ENCODE data around the gene INO80D.
A peak's percentile ranks its signal among the peaks of the same experiment; 100 is the strongest.
"Not testable (repeated sequence)": the region's sequence is repeated elsewhere in the genome, so short reads cannot be mapped to it uniquely, and the experiment has no call there.

Gene INO80D

DNA sequence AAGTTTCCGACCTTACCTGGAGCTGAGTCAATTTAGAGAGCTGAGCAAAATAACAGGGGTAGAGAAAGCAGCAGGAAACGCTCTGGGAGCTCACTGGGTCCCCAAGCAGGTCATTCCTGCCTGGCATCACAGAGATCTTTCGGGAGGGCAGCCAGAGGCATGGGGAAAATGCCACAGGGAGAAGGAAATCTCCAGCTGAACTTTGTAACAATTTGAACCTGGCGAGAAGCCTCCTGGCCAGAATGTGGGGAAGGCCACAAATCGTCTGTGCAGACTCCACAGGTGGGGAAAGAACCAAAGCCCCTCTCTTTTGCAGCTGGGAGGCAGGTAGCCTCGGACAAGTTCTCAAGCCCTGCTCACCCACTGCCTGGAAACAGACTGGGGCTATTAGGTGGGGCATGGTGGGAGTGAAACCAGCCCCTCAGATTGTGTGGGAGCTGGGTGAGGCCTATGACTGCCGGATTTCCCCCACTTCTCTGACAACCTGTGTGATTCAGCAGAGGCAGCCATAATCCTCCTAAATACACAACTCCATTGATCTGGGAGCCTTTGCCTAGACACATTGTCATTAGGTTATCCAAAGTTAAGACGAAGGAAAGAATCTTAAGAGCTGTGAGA lies 53.9 kb downstream of the INO80D start:
- TF ChIP-seq JUND (IDR thresholded peaks at IDR 0.05; ENCODE audit: low read depth) = no peak
- in situ Hi-C loops (cut with HindIII; ENCODE audit: low pct_unique_long_range_greater_than_20kb, low sequenced_read_pairs) = no loop called here
- no peak for DNase-seq (ENCODE audit: low read depth in 1 of 2, low spot score in 1 of 2)

DNA sequence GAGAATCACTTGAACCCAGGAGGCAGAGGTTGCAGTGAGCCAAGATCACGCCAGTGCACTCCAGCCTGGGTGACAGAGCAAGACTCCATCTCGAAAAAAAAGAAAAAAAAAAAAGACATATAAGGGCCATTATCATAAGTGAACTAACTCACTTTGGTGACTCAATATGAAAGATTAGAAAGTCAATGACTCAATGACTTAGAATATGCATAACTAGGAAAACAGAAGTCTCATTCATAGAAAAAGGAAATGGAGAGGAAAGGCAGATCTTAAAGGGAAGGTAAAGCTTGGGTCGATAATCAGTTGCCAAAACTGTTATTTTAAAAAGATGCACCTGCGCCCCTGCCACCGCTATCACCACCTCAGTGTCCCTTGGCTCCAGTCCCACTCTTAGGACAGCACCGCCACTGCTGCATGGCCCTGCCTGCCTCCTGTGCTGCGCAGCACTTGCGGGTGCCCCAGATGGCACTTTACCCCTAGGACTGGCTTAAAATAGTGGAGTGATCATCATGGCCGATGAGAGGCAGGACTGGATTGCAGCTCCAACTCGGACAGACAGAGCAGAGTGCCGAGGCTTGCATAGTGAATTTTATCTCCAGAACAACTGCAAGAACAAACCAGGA lies 54.7 kb downstream of the INO80D start:
- no peak for TF ChIP-seq JUND (IDR thresholded peaks at IDR 0.05; ENCODE audit: low read depth)
- no peak for DNase-seq (ENCODE audit: low read depth in 1 of 2, low spot score in 1 of 2)
- in situ Hi-C loops (cut with HindIII; ENCODE audit: low pct_unique_long_range_greater_than_20kb, low sequenced_read_pairs) = no loop called here

- TF ChIP-seq JUND (IDR thresholded peaks at IDR 0.05; ENCODE audit: low read depth) = no peak
- no peak for DNase-seq (ENCODE audit: low read depth in 1 of 2, low spot score in 1 of 2)
- in situ Hi-C loops (cut with HindIII; ENCODE audit: low pct_unique_long_range_greater_than_20kb, low sequenced_read_pairs) = no loop called here
Measured at GRCh38 chr2:206028101-206028500, 57.9 kb downstream of the INO80D start.

- DNase-seq (ENCODE audit: low read depth in 1 of 2, low spot score in 1 of 2) = no peak
- TF ChIP-seq JUND (IDR thresholded peaks at IDR 0.05; ENCODE audit: low read depth) = no peak
- in situ Hi-C loops (cut with HindIII; ENCODE audit: low pct_unique_long_range_greater_than_20kb, low sequenced_read_pairs) = no loop called here
Measured at GRCh38 chr2:206023183-206023582, 62.8 kb downstream of the INO80D start.

GRCh38 chr2:206020171-206020570 lies 65.8 kb downstream of the INO80D start:
- no peak for TF ChIP-seq JUND (IDR thresholded peaks at IDR 0.05; ENCODE audit: low read depth)
- no peak for DNase-seq (ENCODE audit: low read depth in 1 of 2, low spot score in 1 of 2)
- in situ Hi-C loops (cut with HindIII; ENCODE audit: low pct_unique_long_range_greater_than_20kb, low sequenced_read_pairs) = no loop called here

DNA sequence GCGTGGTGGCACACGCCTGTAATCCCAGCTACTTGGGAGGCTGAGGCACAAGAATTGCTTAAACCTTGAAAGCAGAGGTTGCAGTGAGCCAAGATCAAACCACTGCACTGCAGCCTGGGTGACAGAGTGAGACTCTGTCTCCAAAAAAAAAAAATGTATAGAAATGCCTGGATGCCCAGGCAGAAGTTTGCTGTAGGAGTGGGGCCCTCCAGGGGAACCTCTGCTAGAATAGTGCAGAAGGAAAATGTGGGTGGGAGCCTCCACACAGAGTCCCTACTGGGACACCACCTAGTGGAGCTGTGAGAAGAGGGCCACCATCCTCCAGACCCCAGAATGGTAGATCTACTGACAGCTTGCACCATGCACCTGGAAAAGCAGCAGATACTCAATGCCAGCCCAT lies 70.2 kb downstream of the INO80D start:
- DNase-seq (ENCODE audit: low read depth in 1 of 2, low spot score in 1 of 2); in situ Hi-C loops (cut with HindIII; ENCODE audit: low pct_unique_long_range_greater_than_20kb, low sequenced_read_pairs): not testable (repeated sequence)

GRCh38 chr2:206011795-206012194 lies 74.2 kb downstream of the INO80D start:
- TF ChIP-seq JUND (IDR thresholded peaks at IDR 0.05; ENCODE audit: low read depth) = no peak
- in situ Hi-C loops (cut with HindIII; ENCODE audit: low pct_unique_long_range_greater_than_20kb, low sequenced_read_pairs) = no loop called here
- no peak for DNase-seq (ENCODE audit: low read depth in 1 of 2, low spot score in 1 of 2)

GRCh38 chr2:206011018-206011614 lies 74.9 kb downstream of the INO80D start:
- no peak for TF ChIP-seq JUND (IDR thresholded peaks at IDR 0.05; ENCODE audit: low read depth)
- in situ Hi-C loops (cut with HindIII; ENCODE audit: low pct_unique_long_range_greater_than_20kb, low sequenced_read_pairs) = no loop called here
- DNase-seq (ENCODE audit: low read depth in 1 of 2, low spot score in 1 of 2) = no peak

DNA sequence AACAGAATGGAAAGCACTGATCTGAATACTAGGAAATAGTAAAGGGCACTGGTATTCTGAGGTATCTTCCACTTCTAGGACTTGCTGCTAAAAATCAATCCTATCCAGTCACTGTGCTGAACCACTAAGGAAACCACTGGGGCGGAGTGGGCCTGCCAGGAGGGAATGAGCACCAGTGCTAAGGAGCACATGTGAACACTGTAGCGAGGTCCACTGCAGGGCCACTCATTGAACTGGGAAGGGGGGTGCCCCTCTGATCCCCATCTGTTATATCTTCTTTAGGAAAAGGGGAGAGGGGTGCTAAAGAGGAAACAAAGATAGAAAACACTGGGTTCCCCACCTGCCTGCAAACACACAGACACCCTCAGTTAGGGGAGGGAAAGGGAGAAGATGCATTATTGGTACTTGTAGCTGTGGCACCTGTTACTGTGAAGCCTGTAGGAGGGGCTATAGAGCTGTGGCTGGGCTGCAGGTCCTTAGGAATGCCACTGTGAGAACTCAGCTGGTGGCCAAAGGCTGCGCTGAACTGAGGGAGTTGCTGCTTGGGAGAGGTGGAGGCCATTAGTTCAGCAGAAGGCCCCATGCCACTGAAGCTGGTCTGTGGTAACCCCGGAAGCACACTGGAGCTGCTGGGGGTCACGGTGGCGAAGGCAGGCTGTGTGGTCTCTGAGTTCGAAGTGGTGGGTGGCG lies 81.8 kb downstream of the INO80D start:
- TF ChIP-seq JUND (IDR thresholded peaks at IDR 0.05; ENCODE audit: low read depth) = no peak
- DNase-seq (ENCODE audit: low read depth in 1 of 2, low spot score in 1 of 2) = peak in 1 of 2 experiments; percentile 42
- in situ Hi-C loops (cut with HindIII; ENCODE audit: low pct_unique_long_range_greater_than_20kb, low sequenced_read_pairs) = no loop called here

- TF ChIP-seq JUND (IDR thresholded peaks at IDR 0.05; ENCODE audit: low read depth) = no peak
- in situ Hi-C loops (cut with HindIII; ENCODE audit: low pct_unique_long_range_greater_than_20kb, low sequenced_read_pairs) = no loop called here
- no peak for DNase-seq (ENCODE audit: low read depth in 1 of 2, low spot score in 1 of 2)
Measured at GRCh38 chr2:206002440-206002839, 83.5 kb downstream of the INO80D start.

DNA sequence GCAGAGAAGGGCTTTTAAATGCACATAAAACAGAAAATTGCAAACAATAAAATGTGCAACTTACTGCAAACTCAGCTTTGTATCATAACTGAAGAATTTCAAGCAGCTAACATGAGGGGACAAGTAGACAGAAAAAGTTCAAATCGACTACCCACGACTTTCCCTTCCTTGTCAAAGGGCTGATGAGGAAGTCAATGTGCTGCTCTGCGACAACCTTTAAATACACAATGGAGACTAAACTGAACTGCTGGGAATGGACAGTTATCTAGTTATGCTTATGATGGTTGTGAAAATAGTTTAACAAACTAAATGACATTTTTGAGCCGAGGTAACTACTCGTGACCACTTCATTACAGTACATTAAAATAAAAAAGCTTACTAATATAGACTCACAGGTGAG lies 84.1 kb downstream of the INO80D start:
- DNase-seq (ENCODE audit: low read depth in 1 of 2, low spot score in 1 of 2) = no peak
- in situ Hi-C loops (cut with HindIII; ENCODE audit: low pct_unique_long_range_greater_than_20kb, low sequenced_read_pairs) = no loop called here
- TF ChIP-seq JUND (IDR thresholded peaks at IDR 0.05; ENCODE audit: low read depth) = no peak

- no peak for DNase-seq (ENCODE audit: low read depth in 1 of 2, low spot score in 1 of 2)
- in situ Hi-C loops (cut with HindIII; ENCODE audit: low pct_unique_long_range_greater_than_20kb, low sequenced_read_pairs) = no loop called here
- no peak for TF ChIP-seq JUND (IDR thresholded peaks at IDR 0.05; ENCODE audit: low read depth)
Measured at GRCh38 chr2:206000776-206001175, 85.2 kb downstream of the INO80D start.

DNA sequence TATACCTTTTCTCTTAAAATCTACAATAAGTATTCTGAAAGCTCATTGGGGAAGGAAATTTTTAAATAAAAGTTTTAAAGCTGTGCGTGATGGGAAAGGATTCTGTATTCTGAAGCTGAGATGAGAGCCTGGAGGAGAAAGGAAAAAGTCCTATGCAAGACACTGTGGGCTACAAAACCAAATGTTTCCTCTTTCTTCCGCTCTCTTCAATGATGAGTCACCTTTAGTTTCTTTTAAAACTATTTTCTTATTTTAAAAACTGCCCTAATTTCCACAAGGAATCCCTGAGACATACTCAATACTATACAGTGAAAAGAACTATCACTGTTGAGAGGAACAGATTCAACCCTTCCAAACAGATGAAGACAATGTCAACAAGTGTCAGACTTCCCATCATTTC lies 87.4 kb downstream of the INO80D start:
- DNase-seq (ENCODE audit: low read depth in 1 of 2, low spot score in 1 of 2) = no peak
- no peak for TF ChIP-seq JUND (IDR thresholded peaks at IDR 0.05; ENCODE audit: low read depth)
- in situ Hi-C loops (cut with HindIII; ENCODE audit: low pct_unique_long_range_greater_than_20kb, low sequenced_read_pairs) = no loop called here
